SK-N-SH treated with all-trans-retinoic acid at 6 μM for 48 hours (cell line): Measurements from ENCODE around the gene TTC19.

Experiments used
- ATAC-seq: fragments of 200-7000 bp; cut with Tn5 transposase; 3 replicates; pipeline ENCODE4 v1.9.1; 2020; ENCODE audit warnings: mild to moderate bottlenecking, moderate library complexity
- ARNTL ChIP-seq: fragments of 450-650 bp; formaldehyde crosslinking; IDR thresholded peaks from 2 replicates; pipeline ENCODE4 v1.5.0; 2020; ENCODE audit warnings: low read depth, mild to moderate bottlenecking, moderate library complexity, borderline replicate concordance
- BACH2 ChIP-seq: fragments of 250-450 bp; sonication (Bioruptor Pico); IDR thresholded peaks from 2 replicates; pipeline ENCODE4 v1.9.0; 2021; ENCODE audit warnings: mild to moderate bottlenecking, borderline replicate concordance
- CREB5 ChIP-seq: fragments of 250-450 bp; sonication (Bioruptor Pico); IDR thresholded peaks from 2 replicates; pipeline ENCODE4 v1.5.1; 2020; ENCODE audit warnings: low read depth, mild to moderate bottlenecking, moderate library complexity
- CSRNP3 ChIP-seq: fragments of 250-450 bp; sonication (Bioruptor Pico); IDR thresholded peaks from 2 replicates; pipeline ENCODE4 v1.5.1; 2021; ENCODE audit warnings: mild to moderate bottlenecking, moderate library complexity
- ESRRG ChIP-seq: fragments of 250-450 bp; sonication (Bioruptor Pico); IDR thresholded peaks from 2 replicates; pipeline ENCODE4 v1.6.1; 2021; ENCODE audit warnings: mild to moderate bottlenecking
- GLIS3 ChIP-seq: fragments of 250-450 bp; sonication (Bioruptor Pico); IDR thresholded peaks from 2 replicates; pipeline ENCODE4 v1.5.0; 2020; ENCODE audit warnings: mild to moderate bottlenecking, moderate library complexity
- ISL1 ChIP-seq: fragments of 250-450 bp; sonication (Bioruptor Pico); IDR thresholded peaks from 2 replicates; pipeline ENCODE4 v2.1.2; 2022; ENCODE audit warnings: mild to moderate bottlenecking, moderate library complexity
- OSR1 ChIP-seq: fragments of 250-450 bp; sonication (Bioruptor Pico); IDR thresholded peaks from 2 replicates; pipeline ENCODE4 v1.8.0; 2022; ENCODE audit warnings: moderate library complexity, mild to moderate bottlenecking, inconsistent platforms
- PATZ1 ChIP-seq: fragments of 250-450 bp; sonication (Bioruptor Pico); IDR thresholded peaks from 2 replicates; pipeline ENCODE4 v1.8.0; 2020; ENCODE audit warnings: mild to moderate bottlenecking, moderate library complexity, borderline replicate concordance
- POU6F1 ChIP-seq: fragments of 250-450 bp; sonication (Bioruptor Pico); IDR thresholded peaks from 2 replicates; pipeline ENCODE4 v1.8.0; 2021; ENCODE audit warnings: low read depth, mild to moderate bottlenecking, moderate library complexity, borderline replicate concordance
- PPARA ChIP-seq: fragments of 250-450 bp; sonication (Bioruptor Pico); IDR thresholded peaks from 2 replicates; pipeline ENCODE4 v1.5.0; 2020; ENCODE audit warnings: mild to moderate bottlenecking, borderline replicate concordance
- SNAI2 ChIP-seq: fragments of 250-450 bp; sonication (Bioruptor Pico); IDR thresholded peaks from 2 replicates; pipeline ENCODE4 v1.5.0; 2020; ENCODE audit warnings: mild to moderate bottlenecking, moderate library complexity
- TCF4 ChIP-seq: fragments of 250-450 bp; sonication (Bioruptor Pico); IDR thresholded peaks from 2 replicates; pipeline ENCODE4 v1.8.0; 2021; ENCODE audit warnings: mild to moderate bottlenecking, moderate library complexity, borderline replicate concordance
- TOX ChIP-seq: fragments of 250-450 bp; sonication (Bioruptor Pico); IDR thresholded peaks from 2 replicates; pipeline ENCODE4 v1.8.0; 2021; ENCODE audit warnings: mild to moderate bottlenecking, moderate library complexity, borderline replicate concordance
- ZC3H10 ChIP-seq: fragments of 250-450 bp; sonication (Bioruptor Pico); IDR thresholded peaks from 2 replicates; pipeline ENCODE4 v1.5.1; 2021; ENCODE audit warnings: mild to moderate bottlenecking, moderate library complexity
- ZFP3 ChIP-seq: fragments of 250-450 bp; sonication (Bioruptor Pico); IDR thresholded peaks from 2 replicates; pipeline ENCODE4 v1.5.0; 2020; ENCODE audit warnings: mild to moderate bottlenecking, moderate library complexity
- ZFP30 ChIP-seq: fragments of 450-650 bp; formaldehyde crosslinking; IDR thresholded peaks from 2 replicates; pipeline ENCODE4 v1.5.0; 2022; ENCODE audit warnings: mild to moderate bottlenecking, moderate library complexity
- ZNF565 ChIP-seq: fragments of 450-650 bp; formaldehyde crosslinking; conservative IDR thresholded peaks from 2 replicates; pipeline ENCODE4 v1.5.0; 2020; ENCODE audit warnings: low read depth, mild to moderate bottlenecking, moderate library complexity
- ZNF70 ChIP-seq: fragments of 450-650 bp; formaldehyde crosslinking; IDR thresholded peaks from 2 replicates; pipeline ENCODE4 v1.5.0; 2020; ENCODE audit warnings: mild to moderate bottlenecking, moderate library complexity
- ZNF8 ChIP-seq: fragments of 450-650 bp; formaldehyde crosslinking; IDR thresholded peaks from 2 replicates; pipeline ENCODE4 v1.5.0; 2020; ENCODE audit warnings: mild to moderate bottlenecking, moderate library complexity
- TF ChIP-seq, protein P1 (sequence below): fragments of 250-450 bp; sonication (Bioruptor Pico); IDR thresholded peaks from 2 replicates; pipeline ENCODE4 v1.5.0; 2020; ENCODE audit warnings: mild to moderate bottlenecking, moderate library complexity

TTC19 gene

GRCh38 chr17:15970500-15970899 lies 29.1 kb upstream of the TTC19 start:
- TF ChIP-seq OSR1 (CRISPR knock-in tag) = no peak
- no peak for TF ChIP-seq PATZ1 (CRISPR knock-in tag)
- no peak for TF ChIP-seq ZFP30 (CRISPR knock-in tag)
- TF ChIP-seq TCF4 (CRISPR knock-in tag) = no peak
- TF ChIP-seq ZNF70 = no peak
- TF ChIP-seq POU6F1 (CRISPR knock-in tag) = no peak
- TF ChIP-seq ZFP3 (CRISPR knock-in tag) = no peak
- no peak for TF ChIP-seq ZNF565 (CRISPR knock-in tag)
- no peak for TF ChIP-seq ZC3H10
- no peak for TF ChIP-seq ARNTL
- no peak for TF ChIP-seq CSRNP3 (CRISPR knock-in tag)
- TF ChIP-seq CREB5 (CRISPR knock-in tag) = no peak
- TF ChIP-seq GLIS3 (CRISPR knock-in tag) = no peak
- no peak for TF ChIP-seq ESRRG (CRISPR knock-in tag)
- ATAC-seq = no peak

DNA sequence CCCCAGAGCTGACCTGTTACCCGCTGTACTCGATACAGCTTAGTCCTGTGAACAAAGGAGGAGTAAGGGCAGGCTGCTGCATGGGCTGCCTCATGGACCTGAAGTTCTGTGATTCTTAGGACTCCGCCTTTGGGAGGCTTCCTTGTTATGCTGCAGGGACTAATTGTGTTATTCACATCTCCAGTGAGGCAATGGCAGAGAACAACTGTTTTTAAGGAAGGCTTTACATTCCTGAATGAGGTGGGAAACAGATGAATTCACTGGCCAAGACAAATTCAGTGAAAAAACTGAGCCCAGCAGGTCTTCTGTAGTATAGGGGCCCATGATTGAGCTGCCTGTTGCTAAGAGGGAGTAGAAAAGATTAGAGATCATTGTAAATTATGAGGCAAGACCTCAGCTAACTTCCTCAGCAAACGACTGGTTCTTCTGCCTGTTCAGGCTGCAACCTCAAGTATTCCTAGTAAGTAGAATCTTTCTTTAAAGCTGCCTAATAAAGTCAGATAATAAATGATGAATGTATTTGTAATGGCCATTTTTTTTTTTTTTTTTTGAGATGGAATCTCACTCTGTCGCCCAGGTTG lies 28.4 kb upstream of the TTC19 start:
- TF ChIP-seq ESRRG (CRISPR knock-in tag) = no peak
- TF ChIP-seq ZFP30 (CRISPR knock-in tag) = no peak
- TF ChIP-seq, protein P1, sequence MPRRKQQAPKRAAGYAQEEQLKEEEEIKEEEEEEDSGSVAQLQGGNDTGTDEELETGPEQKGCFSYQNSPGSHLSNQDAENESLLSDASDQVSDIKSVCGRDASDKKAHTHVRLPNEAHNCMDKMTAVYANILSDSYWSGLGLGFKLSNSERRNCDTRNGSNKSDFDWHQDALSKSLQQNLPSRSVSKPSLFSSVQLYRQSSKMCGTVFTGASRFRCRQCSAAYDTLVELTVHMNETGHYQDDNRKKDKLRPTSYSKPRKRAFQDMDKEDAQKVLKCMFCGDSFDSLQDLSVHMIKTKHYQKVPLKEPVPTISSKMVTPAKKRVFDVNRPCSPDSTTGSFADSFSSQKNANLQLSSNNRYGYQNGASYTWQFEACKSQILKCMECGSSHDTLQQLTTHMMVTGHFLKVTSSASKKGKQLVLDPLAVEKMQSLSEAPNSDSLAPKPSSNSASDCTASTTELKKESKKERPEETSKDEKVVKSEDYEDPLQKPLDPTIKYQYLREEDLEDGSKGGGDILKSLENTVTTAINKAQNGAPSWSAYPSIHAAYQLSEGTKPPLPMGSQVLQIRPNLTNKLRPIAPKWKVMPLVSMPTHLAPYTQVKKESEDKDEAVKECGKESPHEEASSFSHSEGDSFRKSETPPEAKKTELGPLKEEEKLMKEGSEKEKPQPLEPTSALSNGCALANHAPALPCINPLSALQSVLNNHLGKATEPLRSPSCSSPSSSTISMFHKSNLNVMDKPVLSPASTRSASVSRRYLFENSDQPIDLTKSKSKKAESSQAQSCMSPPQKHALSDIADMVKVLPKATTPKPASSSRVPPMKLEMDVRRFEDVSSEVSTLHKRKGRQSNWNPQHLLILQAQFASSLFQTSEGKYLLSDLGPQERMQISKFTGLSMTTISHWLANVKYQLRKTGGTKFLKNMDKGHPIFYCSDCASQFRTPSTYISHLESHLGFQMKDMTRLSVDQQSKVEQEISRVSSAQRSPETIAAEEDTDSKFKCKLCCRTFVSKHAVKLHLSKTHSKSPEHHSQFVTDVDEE (CRISPR knock-in tag) = no peak
- ATAC-seq = no peak

- no peak for ATAC-seq
- TF ChIP-seq SNAI2 (CRISPR knock-in tag) = no peak
- TF ChIP-seq TCF4 (CRISPR knock-in tag) = no peak
- TF ChIP-seq GLIS3 (CRISPR knock-in tag) = no peak
- TF ChIP-seq, protein P1 (CRISPR knock-in tag) = no peak
- TF ChIP-seq BACH2 (CRISPR knock-in tag) = no peak
- TF ChIP-seq ZNF565 (CRISPR knock-in tag) = no peak
- no peak for TF ChIP-seq ARNTL
- no peak for TF ChIP-seq ZFP30 (CRISPR knock-in tag)
- TF ChIP-seq ZFP3 (CRISPR knock-in tag) = no peak
- no peak for TF ChIP-seq TOX (CRISPR knock-in tag)
- TF ChIP-seq ZNF8 = no peak
- no peak for TF ChIP-seq ZNF70
- TF ChIP-seq POU6F1 (CRISPR knock-in tag) = no peak
- TF ChIP-seq ESRRG (CRISPR knock-in tag) = no peak
- TF ChIP-seq ISL1 (CRISPR knock-in tag) = no peak
- TF ChIP-seq CSRNP3 (CRISPR knock-in tag) = no peak
- TF ChIP-seq PPARA (CRISPR knock-in tag) = no peak
- TF ChIP-seq ZC3H10 = no peak
Measured at GRCh38 chr17:15971882-15972281, 27.7 kb upstream of the TTC19 start.
